NCI-H2107 (cell line): ENCODE measurements around the gene PDXDC1.
"Not testable (repeated sequence)": the region's sequence is repeated elsewhere in the genome, so short reads cannot be mapped to it uniquely, and the experiment has no call there.

ENCODE experiments used
- DNase-seq: peaks from one replicate; lab custom pipeline; 2025; lab: John Stamatoyannopoulos, UW

PDXDC1 gene

DNA sequence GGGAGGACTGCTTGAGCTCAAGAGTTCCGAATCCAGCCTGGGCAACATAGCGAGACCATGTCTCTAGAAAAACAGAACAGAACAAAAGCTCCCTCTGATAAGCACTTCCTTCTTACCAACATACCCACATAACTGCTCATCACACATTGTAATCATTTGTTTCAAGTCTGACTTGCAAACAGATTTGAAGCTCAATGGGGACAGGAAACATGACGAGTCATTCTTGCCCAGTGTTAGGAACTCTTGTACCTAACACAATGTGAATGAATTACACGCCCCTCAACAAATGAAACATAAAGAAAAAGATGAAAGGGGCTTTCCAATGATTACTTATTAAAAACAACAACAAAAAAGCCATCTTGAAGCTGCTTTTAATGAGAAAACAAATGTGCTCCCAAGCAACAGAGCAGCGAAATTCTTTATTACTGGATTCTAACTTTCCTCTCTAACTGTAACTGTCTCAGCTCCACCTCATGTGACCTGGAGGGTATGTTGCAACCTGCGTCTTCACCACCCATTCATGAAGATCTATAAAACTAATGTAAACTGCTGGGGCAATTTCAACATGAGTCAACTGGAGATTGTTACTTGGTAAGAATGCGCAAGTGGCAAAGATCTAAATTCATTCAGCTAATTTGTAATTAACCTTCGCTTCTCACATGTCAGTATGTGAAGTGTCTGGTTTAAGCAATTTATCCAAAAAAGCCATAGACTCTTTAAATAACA, 87.4 kb downstream of the PDXDC1 start:
- not testable (repeated sequence) for DNase-seq

DNA sequence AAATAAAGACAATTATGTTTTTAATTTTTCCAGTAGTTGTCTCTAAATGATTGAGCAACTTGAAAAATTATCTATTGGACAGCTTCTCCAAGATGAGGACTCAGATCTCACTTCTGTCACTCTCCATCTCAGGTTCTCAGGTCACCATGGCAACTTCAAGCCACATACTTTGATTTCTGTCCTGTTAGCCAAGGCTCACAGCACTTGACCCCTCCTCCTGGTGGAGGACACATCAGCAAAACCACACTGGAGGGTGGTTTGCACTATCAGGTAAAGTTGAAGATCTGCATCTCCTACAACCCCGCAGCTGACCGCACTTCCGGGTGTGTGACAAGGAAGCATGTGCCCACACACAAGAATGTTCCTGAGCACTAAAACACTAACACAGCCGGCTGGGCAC, 91.1 kb downstream of the PDXDC1 start:
- DNase-seq: not testable (repeated sequence)

DNA sequence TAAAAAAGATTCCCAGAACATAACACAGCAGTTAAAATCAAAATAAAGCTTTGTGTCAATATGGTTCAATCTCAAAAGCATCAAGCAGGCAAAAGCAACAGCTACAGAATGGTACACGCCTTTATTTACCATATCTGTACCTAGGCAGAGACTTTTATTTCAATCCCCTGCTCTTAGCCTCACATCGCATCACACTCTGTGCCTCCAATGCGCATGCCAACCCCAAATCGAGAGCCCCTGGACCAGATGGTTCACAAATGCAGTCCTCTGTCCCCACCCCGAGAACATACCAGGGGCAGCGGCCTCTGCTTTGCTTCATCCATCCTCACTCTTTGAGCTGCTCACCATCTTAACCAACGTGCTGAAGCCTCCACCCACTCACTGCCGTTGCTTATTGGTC, 91.9 kb downstream of the PDXDC1 start:
- not testable (repeated sequence) for DNase-seq

DNA sequence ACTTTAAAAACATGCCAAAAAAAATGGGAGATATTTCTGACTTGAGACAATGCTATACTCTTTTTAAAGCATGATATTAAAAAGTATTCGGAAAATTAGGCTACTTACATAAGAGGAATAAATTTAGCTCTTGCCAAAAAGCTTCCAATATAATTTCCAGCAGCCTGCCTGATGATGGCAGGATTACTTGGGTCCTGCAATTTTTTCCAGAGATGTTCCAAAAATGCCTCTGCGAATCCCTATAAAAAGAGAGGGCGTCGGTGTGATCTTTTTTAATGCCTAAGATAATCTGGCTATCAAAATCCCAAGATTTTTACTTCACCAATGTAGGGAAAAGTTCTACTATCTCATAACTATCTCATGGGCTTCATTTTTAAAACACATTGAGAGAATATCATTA, 96.2 kb downstream of the PDXDC1 start:
- not testable (repeated sequence) for DNase-seq

DNA sequence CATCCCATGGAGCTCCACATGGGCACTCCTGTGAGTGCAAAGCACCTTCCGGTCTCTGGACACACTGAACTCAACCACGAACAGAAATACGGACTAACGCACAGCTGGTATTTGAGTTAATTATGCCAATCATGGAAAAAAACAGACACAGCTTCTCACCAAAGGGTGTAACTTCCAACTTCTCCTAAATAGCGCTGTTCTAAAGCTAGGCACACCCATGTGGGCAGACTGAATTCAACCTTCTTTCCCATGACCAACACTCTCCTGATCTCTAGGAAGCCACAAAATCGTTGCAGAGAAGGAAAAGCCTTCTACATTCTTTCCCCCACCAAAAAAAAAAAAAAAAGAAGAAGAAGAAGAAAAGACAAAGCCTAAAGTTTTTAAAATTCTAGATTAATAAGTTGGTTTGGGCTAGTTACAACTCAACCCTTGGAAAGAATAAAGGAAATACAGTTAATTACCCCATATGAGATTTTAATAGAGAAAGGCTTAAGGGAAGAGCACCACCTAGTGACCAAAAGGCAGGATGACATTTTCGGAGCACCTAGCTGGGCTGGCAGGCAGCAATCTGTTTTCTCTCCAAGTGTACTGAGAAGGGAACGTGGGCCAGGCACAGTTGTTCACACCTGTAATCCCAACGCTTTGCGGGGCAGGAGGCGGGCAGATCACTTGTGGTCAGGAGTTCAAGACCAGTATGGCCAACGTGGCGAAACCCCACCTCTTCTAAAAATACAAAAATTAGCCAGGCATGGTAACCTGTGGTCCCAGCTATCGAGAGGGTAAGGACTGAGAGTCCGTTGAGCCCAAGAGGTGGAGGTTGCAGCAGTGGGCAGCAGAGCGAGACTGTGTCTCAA, 97.3 kb downstream of the PDXDC1 start:
- not testable (repeated sequence) for DNase-seq

DNA sequence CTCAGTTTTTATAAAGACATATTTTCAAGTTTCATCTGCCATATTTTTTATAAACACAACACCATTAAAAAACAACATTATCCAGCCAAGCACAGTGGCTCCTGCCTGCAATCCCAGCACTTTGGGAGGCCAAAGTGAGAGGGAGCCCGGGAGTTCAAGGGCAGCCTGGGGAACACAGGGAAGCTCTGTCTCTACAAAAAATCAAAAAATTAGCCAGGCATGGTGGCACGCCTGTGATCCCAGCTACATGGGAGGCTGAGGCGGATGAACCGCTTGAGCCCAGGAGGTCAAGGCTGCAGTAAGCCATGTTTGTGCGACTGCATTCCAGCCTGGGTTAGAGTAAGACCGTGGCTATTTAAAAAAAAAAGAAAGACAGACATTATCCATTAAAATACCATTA, 98.3 kb downstream of the PDXDC1 start:
- DNase-seq: no peak

DNA sequence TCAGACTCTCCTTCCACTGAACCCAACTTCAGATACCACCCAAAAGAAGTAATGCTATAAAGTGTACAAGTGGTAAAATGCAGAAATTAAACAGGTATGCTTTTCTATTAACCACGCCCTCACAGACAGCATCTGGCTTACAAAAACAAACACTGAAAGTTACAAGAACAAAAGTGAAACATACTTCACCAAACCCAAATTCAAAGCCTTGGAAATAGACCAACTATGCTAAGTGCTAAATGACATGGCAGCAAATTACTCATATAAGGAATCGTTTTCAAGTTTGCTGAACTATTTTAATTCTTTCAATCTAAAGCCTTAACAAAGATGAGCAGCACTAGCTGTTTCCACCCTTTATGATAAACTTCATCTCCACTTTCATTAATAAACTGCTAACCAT, 101.3 kb downstream of the PDXDC1 start:
- not testable (repeated sequence) for DNase-seq

DNA sequence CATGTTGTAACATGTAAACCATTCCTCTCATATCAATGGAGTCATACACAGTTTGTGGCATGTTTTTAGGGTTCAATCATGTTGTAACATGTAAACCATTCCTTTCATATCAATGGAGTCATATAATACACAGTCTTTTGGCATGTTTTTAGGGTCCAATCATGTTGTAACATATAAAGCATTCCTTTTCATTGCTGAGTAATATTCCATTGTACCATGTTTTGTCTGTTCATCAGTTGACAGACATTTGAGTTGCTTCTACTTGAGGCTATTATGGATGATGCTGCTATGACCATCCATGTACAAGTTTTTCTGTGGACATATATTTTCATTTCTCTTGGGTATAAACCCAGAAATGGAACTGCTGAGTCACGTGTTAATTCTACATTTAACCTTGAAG, 106.1 kb downstream of the PDXDC1 start:
- DNase-seq: not testable (repeated sequence)

DNA sequence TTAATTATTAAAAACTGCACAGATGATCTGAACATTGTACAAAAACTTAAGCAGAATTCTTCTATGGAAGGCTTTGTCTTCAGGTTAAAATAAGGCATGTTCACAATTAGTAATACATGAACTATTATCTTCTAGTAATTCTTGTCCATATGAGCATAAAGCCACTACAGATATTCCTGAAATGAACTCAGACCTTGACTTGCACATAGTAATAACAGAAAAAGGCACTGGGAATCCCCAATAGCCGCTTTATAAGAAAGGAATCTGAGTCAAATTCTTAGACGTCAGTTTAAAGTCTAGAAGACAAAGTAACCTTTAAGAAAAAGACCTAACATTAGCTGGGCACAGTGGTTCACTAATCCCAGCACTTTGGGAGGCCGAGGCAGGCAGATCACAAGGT, 108.0 kb downstream of the PDXDC1 start:
- not testable (repeated sequence) for DNase-seq

DNA sequence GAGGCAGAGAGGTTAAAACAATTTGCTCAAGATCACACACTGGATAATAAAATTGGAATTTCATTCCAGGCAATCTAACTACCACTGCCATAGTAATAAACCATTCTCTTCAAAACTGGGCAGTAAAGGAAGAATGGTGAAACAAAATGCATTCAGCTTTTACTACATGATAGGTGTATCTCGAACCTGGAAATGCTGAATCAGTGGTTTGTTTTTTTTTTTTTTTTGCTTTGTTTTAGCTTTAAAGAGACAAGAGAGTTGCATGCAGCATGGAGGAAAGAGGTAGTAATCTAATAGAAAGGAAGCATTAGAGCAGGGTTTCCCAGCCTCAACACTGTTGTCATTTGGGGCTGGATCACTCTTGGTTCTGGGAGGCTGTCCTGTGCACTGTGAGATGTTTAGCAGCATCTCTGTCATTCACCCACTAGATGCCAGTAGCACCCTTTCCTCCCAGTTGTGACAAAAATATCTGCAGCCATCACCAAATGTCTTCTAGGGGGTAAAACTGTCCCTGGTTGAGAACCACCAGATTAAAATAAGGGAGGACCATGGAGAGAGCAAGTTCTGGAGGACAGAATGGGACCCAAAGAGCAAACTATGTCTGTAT, 115.9 kb downstream of the PDXDC1 start:
- not testable (repeated sequence) for DNase-seq

DNA sequence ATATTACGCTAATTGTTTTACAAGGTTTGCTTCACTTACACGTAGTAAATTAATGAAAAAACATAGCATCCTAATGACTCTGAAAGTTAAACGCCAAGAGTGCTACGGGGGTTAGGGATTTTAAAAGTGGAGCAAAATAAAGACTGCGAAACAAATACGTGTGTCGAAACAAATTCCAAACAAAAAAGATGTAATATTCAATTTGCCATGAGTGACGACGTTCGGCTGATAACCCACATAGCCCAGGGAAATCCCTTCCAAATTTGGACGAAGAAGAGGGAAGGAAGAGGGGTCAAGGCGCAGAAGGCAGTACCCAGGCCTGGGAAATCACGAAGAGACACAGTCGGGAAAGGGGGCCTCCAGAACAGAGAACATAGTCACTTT, 118.7 kb downstream of the PDXDC1 start:
- DNase-seq: not testable (repeated sequence)

DNA sequence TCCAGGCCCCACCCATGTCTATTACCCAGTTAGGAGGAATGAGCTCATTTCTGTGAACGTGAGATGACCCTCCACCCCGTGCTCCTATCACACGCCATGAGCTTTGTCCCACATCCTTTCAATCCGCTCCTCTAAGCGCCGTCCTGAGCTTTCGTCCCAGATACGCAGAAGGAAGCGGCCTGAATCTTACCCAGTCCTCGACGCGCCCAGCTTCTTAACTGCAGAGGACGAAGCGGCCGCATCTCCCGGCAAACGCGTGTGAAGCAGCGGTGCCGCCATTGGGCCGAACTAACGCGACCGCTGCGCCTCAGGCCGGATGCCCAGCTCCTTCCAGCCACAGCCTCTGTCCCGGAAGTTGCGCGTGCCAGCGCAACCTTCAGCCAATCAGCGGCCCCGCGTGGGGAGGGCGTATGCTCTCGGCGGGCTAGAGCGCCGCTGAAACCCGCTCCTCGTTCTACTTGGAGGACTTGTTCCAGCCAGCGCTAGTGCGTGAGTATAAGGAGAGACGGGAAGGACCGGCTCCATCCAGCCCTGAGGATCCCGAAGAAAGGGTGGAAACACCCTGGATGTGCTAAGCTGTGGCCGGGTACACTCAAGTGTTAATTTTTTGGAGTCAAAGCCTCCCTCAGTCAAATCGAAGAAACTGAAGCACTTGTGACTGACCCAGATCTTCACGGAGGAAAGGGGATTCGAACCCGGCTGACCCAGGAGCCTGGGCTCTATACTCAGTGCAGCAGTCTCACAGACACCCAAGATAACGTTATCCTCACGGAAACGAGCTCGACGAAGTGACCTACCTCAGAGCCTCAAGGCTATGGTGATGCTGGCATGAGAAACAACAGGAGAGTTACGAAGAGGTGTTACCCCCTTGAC, 119.4 kb downstream of the PDXDC1 start, which contains the start of gene RRN3:
Gene RRN3 (minus strand): TSS at position 318 of the 873 bp plus-strand sequence. CDS start 39 bp downstream, at position 279.
- DNase-seq: peak; percentile 89

DNA sequence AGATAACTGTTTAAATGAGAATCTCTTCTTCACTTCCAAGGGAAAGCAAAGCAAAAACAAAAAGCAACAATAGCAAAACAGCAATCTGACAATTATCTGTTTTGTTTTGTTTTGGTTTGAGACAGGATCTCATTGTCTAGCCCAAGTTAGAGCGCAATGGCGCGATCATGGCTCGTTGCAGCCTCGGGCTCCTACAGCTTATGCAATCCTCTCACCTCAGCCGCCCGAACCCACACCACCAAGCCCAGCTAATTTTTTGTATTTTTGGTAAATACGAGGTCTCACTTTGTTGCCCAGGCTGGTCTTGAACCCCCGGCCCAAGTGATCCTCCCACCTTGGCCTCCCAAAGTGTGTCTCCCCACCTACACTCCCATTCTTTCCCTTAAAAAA, 121.8 kb downstream of the PDXDC1 start:
- DNase-seq: not testable (repeated sequence)

DNA sequence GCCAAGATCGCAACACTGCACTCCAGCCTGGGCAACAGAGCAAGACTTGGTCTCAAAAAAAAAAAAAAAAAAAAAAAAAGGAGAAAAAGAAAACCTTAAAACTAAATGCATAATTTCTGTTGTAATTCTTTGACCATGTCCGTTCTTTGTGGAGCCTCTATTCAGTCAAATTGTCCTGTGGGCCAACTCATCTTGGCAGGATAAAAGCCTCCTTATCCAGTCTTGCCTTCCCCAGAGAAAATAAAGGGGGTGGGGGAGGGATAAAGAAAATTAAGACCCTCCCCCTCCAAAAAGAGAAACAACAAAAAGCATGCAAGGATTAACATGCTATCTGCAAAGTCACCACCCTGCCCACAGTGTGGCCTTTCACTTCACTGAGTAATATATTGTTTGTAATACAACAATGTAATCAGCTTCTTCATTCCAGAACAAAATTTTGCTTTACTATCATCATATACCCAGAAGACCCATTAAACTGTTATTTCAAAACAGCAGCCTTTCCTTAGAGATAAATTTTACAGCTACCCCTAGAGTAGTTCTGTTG, 124.6 kb downstream of the PDXDC1 start:
- not testable (repeated sequence) for DNase-seq

DNA sequence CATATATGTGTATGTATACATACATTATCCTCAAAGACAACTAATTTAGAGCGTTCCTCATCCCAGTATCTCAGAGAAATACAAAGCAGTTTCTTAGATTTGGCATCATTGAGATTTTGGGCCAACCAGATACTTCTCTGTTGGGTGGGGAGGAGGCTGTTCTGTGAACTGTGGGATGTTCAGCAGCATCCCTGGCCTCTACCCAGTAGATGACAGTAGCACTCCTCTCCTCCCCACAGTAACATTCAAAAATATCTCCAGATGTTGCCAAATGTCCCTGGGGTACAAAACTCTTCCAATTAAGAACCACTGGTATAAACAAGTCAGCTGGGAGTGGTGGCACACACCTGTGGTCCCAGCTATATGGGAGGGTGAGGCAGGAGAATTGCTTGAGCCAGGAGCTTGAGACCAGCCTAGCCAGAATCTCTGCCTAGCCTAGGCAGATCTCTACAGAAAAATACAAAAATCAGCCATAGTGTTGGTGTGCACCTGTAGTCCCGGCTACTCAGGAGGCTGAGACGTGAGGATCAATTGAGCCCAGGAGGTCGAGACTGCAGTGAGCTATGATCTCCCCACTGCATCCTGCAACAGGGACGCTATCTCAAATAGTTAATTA, 125.7 kb downstream of the PDXDC1 start:
- not testable (repeated sequence) for DNase-seq

DNA sequence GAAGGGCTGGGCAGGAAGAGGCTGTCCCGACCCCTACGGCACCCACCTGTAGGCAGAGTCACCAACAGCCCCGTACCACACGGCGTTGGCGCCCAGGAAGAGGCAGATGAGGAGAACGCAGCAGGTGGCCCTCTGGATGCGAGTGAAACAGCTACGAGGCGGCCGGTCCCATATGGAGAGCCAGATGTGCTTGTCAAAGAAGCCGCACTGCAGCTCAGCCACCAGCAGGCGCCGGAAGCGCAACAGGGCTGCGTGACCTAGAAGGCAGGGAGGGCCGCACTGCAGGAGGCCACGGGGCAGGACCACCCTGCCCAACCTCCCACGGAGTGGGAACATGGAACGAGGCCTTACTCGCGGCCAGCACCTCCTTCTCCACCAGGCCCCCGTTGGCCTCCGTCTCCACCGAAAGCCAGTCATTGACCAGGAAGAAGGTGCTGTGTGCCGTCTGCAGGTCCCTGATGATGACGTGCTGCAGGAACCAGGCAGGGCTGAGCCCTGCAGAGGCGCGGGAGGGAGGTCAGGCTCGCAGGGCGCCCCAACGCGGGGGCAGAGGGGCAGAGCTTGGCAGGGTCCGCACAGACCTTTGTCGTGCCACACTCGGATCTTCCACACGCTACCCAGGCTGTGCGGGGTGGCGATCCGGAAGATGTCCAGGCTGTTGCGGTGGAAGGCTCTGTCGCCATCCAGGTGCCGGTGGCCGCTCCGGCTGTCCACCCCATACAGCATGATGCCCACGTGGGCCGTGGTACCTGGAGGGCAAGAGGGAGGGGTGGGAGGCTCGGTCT, 153.0 kb downstream of the PDXDC1 start:
- DNase-seq: not testable (repeated sequence)

DNA sequence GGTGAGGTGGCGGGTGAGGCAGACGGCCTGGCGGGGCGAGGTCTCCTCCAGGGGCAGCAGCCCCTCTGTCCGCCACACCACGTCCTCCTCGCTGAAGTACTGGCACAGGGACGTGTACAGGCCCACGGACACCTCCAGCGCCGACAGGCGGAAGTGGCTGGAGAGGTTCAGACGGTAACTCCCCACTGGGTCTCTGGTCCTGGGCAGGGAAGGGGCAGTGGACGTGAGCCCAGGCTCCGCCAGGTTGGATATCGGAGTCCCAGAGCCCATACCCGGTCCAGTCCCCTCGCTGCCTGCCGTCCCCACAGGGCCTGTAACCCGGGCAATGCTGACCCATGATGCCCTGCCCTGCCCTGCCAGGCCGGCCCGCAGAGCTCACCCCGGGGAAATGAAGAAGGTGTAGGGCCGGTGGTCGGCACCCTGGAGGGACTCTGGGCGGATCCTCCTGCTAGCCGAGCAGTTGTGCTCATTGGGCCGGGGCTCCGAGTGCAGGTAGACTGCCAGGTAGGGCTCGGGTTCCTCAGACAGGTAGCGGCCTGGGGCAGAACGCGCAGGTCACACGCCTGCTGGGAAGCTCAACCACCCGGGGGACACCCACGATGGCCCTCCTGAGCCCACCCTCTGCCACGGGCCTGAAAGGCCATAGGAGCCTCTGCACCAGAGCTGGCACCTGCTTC, 155.6 kb downstream of the PDXDC1 start:
- DNase-seq: not testable (repeated sequence)

DNA sequence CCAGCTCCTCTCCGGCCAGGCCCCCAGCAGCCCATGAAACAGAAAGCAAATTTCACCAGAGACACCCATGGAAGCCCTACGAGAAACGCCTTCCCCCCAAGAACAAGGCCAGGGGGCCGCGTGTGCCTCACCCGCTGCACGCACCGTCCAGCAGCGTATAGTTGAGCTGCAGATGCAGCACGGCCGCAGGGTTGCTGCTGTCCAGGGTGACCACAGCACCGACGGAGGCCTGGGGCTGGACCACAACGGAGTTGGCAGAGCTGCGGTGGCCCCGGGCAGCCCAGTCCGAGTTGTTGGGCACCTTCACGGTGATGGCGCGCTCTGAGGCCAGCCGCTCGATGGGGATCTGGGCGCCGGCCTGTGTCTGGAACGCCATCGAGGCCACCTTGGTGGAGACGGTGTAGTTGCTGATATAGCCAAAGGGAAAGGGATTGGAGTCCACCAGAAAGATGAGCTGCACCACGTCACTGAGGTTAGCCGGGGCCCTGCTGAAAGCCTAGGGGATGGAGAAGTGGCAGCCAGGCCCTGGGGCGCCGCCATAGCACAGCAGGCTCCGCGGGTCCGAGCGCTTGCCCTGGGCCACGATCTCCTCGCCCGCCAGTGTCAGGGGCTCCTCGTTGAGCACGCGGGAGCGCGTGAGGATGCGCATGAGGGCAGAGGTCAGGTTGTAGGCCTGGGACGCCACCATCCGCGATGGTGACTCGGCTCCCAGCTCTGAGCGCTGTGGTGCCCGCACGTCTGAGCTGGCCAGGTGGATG, 156.3 kb downstream of the PDXDC1 start:
- not testable (repeated sequence) for DNase-seq
